DOHH2 (cell line): ENCODE data around the gene PLPPR5.

Source experiments
- CTCF ChIP-seq: fragments of 200-600 bp; sonication (generic); IDR thresholded peaks from one replicate; pipeline ENCODE4 v1.5.1; 2014; ENCODE audit warnings: antibody characterized with exemption, mild to moderate bottlenecking, low read depth, low read length; ENCODE audit not compliant: poor library complexity, severe bottlenecking
- EZH2phosphoT487 ChIP-seq: fragments of 200-600 bp; sonication (generic); IDR thresholded peaks from 2 replicates; pipeline ENCODE4 v1.6.1; 2017; ENCODE audit warnings: borderline replicate concordance, mild to moderate bottlenecking, antibody characterized with exemption, low read length, moderate library complexity, mixed read lengths

GRCh38 chr1:98870959-98871903, 133.4 kb downstream of the PLPPR5 start:
- TF ChIP-seq CTCF (no peak), EZH2phosphoT487 (no peak)
